Measurements from ENCODE around the gene PCARE.

- TF ChIP-seq CTCF (IDR thresholded peaks at IDR 0.05; ENCODE audit: insufficient read depth, low read length) (no peak), POLR2AphosphoS5 (IDR thresholded peaks at IDR 0.05; ENCODE audit: low read depth) (no peak), REST (IDR thresholded peaks at IDR 0.05; ENCODE audit: insufficient replicate concordance, low read depth) (no peak), GABPA (IDR thresholded peaks at IDR 0.05; ENCODE audit: low read depth) (no peak)
Observed at GRCh38 chr2:29062371-29062770, 12.0 kb downstream of the PCARE start.

Data from HL-60 (cell line).